ENCODE data around the gene FNDC1. TPM values are rescaled to one million over a fixed set of nuclear protein-coding genes. Genes with fewer than 3 reads are reported as not detected.

Gene FNDC1
- total RNA-seq, 1 donor = 24.2 TPM

DNA sequence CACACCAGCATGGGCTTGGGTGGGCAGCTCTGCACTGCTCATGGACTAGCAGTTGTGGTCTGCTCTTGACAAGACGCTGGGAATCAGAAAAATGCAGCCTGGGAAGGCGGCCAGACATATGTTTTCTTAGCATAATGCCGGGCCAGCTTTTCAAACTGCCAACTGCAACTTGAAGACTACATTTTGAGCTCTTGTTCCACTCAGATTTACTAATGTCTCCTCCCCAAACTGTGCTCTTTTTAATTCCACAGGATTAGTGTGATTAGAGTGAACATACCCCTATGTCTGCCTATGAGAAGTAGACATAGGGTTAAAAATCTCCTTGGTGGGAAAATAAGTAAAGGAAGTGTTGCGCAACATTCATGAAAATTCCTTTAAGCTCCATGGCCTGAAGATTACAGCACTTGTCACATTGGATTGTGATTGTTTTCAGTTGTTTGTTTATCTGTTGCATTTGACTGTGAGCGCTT is 5.3 kb upstream of the FNDC1 start:
- no peak overlapping the region for H3K27ac ChIP-seq (ENCODE audit: low read depth, low read length)
- peaks cover 24% of the 10 kb centered on the region for H3K27me3 ChIP-seq (ENCODE audit: insufficient read depth, low read length)
- H2AFZ ChIP-seq (ENCODE audit: low read length) = no peak overlapping the region
- peaks cover 10% of the 10 kb centered on the region for H3K4me1 ChIP-seq (ENCODE audit: insufficient read depth, low read length)
- TF ChIP-seq, protein P1, sequence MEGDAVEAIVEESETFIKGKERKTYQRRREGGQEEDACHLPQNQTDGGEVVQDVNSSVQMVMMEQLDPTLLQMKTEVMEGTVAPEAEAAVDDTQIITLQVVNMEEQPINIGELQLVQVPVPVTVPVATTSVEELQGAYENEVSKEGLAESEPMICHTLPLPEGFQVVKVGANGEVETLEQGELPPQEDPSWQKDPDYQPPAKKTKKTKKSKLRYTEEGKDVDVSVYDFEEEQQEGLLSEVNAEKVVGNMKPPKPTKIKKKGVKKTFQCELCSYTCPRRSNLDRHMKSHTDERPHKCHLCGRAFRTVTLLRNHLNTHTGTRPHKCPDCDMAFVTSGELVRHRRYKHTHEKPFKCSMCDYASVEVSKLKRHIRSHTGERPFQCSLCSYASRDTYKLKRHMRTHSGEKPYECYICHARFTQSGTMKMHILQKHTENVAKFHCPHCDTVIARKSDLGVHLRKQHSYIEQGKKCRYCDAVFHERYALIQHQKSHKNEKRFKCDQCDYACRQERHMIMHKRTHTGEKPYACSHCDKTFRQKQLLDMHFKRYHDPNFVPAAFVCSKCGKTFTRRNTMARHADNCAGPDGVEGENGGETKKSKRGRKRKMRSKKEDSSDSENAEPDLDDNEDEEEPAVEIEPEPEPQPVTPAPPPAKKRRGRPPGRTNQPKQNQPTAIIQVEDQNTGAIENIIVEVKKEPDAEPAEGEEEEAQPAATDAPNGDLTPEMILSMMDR (IDR thresholded peaks at IDR 0.05; ENCODE audit: extremely low read depth, low read depth, low read length) = no peak
- H3K79me2 ChIP-seq (ENCODE audit: insufficient read depth, low read length) = no peaks in the 10 kb centered on the region
- peak; percentile 78 for DNase-seq (ENCODE audit: insufficient read length, low spot score, missing footprints)
- H4K20me1 ChIP-seq (ENCODE audit: insufficient read depth, low read length) = no peaks in the 10 kb centered on the region
- no peaks in the 10 kb centered on the region for H3K9me3 ChIP-seq (ENCODE audit: low read depth, low read length)
- no peaks in the 10 kb centered on the region for H3K36me3 ChIP-seq (ENCODE audit: insufficient read depth, low read length)
- no peak overlapping the region for H3K4me3 ChIP-seq (ENCODE audit: insufficient read depth, low read length)
- H3K4me2 ChIP-seq (ENCODE audit: insufficient read depth, low read length) = no peak overlapping the region

DNA sequence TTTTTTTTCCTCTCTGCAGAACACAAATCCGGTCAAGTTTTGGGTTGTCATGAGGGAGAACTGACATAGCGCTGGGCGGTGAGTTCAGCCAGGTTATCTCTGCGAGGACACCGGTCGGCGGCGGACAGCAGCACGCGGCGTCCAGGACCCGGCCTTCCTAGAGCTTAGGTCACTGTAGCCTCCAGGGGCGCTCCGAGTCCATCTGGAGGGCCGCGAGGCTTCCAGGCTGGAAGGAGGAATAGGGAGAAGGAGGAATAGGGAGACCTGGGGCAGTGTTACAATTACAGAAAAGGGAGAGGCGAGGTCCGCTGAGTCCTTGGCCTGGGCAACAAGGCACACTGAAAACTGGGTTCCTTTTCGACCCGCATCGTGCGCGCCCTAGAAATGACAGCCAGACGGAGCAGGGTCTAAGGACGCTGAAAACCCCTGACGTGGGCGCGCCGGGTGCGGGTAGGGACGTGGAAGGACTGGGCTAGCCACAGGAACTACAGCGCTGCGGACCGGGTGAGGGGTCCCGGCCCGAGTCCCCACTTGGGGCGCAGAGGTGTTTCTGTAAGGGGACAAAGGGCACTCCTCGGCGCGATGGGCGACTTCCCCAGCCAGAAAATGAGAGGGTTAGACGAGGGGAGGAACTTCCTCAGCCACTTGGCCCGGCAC is 536 bp upstream of the FNDC1 start:
- peak; percentile 94 for DNase-seq (ENCODE audit: insufficient read length, low spot score, missing footprints)
- Histone ChIP-seq H4K20me1 (ENCODE audit: insufficient read depth, low read length) (no peaks in the 10 kb centered on the region), H3K79me2 (ENCODE audit: insufficient read depth, low read length) (no peaks in the 10 kb centered on the region), H3K27ac (ENCODE audit: low read depth, low read length) (no peak overlapping the region), H3K4me1 (ENCODE audit: insufficient read depth, low read length) (peaks cover 40% of the 10 kb centered on the region), H3K4me2 (ENCODE audit: insufficient read depth, low read length) (peak overlapping the region; percentile 88), H3K4me3 (ENCODE audit: insufficient read depth, low read length) (peak overlapping the region; percentile 71), H3K36me3 (ENCODE audit: insufficient read depth, low read length) (no peaks in the 10 kb centered on the region), H2AFZ (ENCODE audit: low read length) (peak overlapping the region; percentile 83), H3K9me3 (ENCODE audit: low read depth, low read length) (no peaks in the 10 kb centered on the region), H3K27me3 (ENCODE audit: insufficient read depth, low read length) (peaks cover 33% of the 10 kb centered on the region)
- TF ChIP-seq, protein P1 (IDR thresholded peaks at IDR 0.05; ENCODE audit: extremely low read depth, low read depth, low read length) = peak; percentile 45

DNA sequence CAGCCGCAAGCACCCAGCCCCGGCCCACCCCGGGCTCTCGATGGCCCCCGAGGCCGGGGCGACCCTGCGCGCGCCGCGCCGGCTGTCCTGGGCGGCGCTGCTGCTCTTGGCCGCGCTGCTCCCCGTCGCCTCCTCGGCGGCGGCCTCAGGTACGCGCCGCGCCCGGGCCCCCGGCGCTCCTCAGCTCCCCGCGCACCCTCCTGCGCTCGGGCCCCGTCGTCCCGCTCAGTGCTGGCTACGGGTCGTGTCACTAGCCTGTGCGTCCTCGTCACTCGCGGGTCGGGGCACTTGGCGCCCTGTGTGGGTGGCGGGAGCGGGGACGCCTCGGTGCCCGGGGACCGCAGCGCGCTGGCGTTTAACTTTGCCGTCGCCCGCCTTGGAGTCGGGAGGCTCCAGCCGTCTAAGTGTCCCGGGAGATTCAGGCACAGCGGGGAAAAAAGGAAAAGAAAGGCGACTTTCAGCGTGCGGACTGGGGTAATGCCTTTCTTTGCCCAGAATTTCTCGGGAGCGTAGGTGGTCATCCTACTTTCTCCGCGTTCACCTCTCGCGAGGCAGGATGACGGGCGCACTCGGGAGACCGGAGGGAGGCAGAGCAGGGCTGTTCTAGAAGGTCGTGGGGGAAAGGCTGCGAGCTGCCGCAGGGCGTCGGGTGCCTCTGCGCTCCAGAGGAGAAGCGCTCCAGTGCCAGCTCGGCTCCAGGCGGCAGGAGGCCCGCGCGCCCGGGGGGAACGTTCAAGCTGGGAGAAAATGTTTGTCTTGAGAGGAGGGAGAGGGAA is 545 bp downstream of the FNDC1 start:
- H3K27me3 ChIP-seq (ENCODE audit: insufficient read depth, low read length) = peaks cover 33% of the 10 kb centered on the region
- TF ChIP-seq, protein P1 (IDR thresholded peaks at IDR 0.05; ENCODE audit: extremely low read depth, low read depth, low read length) = no peak
- peak overlapping the region; percentile 84 for H3K4me2 ChIP-seq (ENCODE audit: insufficient read depth, low read length)
- H3K36me3 ChIP-seq (ENCODE audit: insufficient read depth, low read length) = no peaks in the 10 kb centered on the region
- H4K20me1 ChIP-seq (ENCODE audit: insufficient read depth, low read length) = no peaks in the 10 kb centered on the region
- peak; percentile 96 for DNase-seq (ENCODE audit: insufficient read length, low spot score, missing footprints)
- H3K4me3 ChIP-seq (ENCODE audit: insufficient read depth, low read length) = peak overlapping the region; percentile 69
- no peaks in the 10 kb centered on the region for H3K9me3 ChIP-seq (ENCODE audit: low read depth, low read length)
- H3K27ac ChIP-seq (ENCODE audit: low read depth, low read length) = peak overlapping the region; percentile 63
- H2AFZ ChIP-seq (ENCODE audit: low read length) = peak overlapping the region; percentile 76
- H3K4me1 ChIP-seq (ENCODE audit: insufficient read depth, low read length) = peaks cover 37% of the 10 kb centered on the region
- H3K79me2 ChIP-seq (ENCODE audit: insufficient read depth, low read length) = no peaks in the 10 kb centered on the region

DNA sequence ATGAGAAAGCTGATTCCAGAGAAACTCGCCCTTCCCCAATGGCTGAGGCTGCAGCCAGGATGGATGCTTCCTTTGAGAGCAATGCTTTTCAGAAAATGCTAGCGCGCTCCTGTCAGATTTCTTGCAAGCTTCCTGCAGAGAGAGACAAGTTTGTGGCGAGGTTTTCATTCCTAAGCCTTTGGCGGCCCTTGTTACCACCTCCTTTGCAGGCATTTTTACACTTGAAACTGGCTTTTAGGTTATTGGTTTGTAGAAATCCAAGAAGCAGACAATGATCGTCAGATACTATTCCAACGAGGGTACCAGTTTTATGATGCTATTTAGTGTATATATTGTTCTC is 1.1 kb downstream of the FNDC1 start:
- Histone ChIP-seq H3K4me2 (ENCODE audit: insufficient read depth, low read length) (peak overlapping the region; percentile 84), H3K79me2 (ENCODE audit: insufficient read depth, low read length) (no peaks in the 10 kb centered on the region), H3K36me3 (ENCODE audit: insufficient read depth, low read length) (no peaks in the 10 kb centered on the region), H2AFZ (ENCODE audit: low read length) (peak overlapping the region; percentile 76), H3K4me3 (ENCODE audit: insufficient read depth, low read length) (peak overlapping the region; percentile 69), H3K9me3 (ENCODE audit: low read depth, low read length) (no peaks in the 10 kb centered on the region), H3K4me1 (ENCODE audit: insufficient read depth, low read length) (peaks cover 37% of the 10 kb centered on the region), H3K27ac (ENCODE audit: low read depth, low read length) (peak overlapping the region; percentile 63), H3K27me3 (ENCODE audit: insufficient read depth, low read length) (peaks cover 31% of the 10 kb centered on the region), H4K20me1 (ENCODE audit: insufficient read depth, low read length) (no peaks in the 10 kb centered on the region)
- DNase-seq (ENCODE audit: insufficient read length, low spot score, missing footprints) = no peak
- TF ChIP-seq, protein P1 (IDR thresholded peaks at IDR 0.05; ENCODE audit: extremely low read depth, low read depth, low read length) = no peak
